GM23338 (cell line): ENCODE measurements around the gene ERC1.

Source experiments
- CREB1 ChIP-seq: fragments of 250-450 bp; sonication (Bioruptor Pico); IDR thresholded peaks from 2 replicates; pipeline ENCODE4 v1.5.0; 2020; ENCODE audit warnings: low read depth, mild to moderate bottlenecking, moderate library complexity
- EZH2 ChIP-seq: fragments of 200-600 bp; sonication (generic); IDR thresholded peaks from one replicate; pipeline ENCODE4 v1.8.0; 2017; ENCODE audit warnings: antibody characterized with exemption, mild to moderate bottlenecking, low read depth; ENCODE audit not compliant: unreplicated experiment
- EZH2phosphoT487 ChIP-seq: fragments of 200-600 bp; sonication (generic); IDR thresholded peaks from one replicate; pipeline ENCODE4 v1.8.1; 2018; ENCODE audit warnings: antibody characterized with exemption; ENCODE audit not compliant: unreplicated experiment
- JUNB ChIP-seq: IDR thresholded peaks from one replicate; pipeline ENCODE4 v1.6.1; 2016; ENCODE audit warnings: antibody characterized with exemption; ENCODE audit not compliant: unreplicated experiment
- NANOG ChIP-seq: IDR thresholded peaks from 2 replicates; pipeline ENCODE4 v1.6.1; 2016; ENCODE audit warnings: antibody characterized with exemption, borderline replicate concordance
- POLR2AphosphoS5 ChIP-seq: IDR thresholded peaks from 2 replicates; pipeline ENCODE4 v1.6.1; 2016; ENCODE audit warnings: antibody characterized with exemption, low read depth
- STAT1 ChIP-seq: IDR thresholded peaks from one replicate; pipeline ENCODE4 v1.6.1; 2016; ENCODE audit warnings: antibody characterized with exemption; ENCODE audit not compliant: unreplicated experiment
- ZNF114 ChIP-seq: fragments of 250-450 bp; sonication (Bioruptor Pico); IDR thresholded peaks from 2 replicates; pipeline ENCODE4 v1.5.0; 2020; ENCODE audit warnings: mild to moderate bottlenecking, moderate library complexity
- ZNF331 ChIP-seq: fragments of 250-450 bp; sonication (Bioruptor Pico); IDR thresholded peaks from 2 replicates; pipeline ENCODE4 v1.5.0; 2020; ENCODE audit warnings: low read depth, mild to moderate bottlenecking, moderate library complexity
- TF ChIP-seq, protein P1 (sequence below), 2 experiments: fragments of 200-600 bp in 1 of 2; sonication (generic) in 1 of 2; conservative IDR thresholded peaks; 2 replicates each; pipeline versions ENCODE4 v1.5.1 to v1.6.1; 2016 to 2017; ENCODE audit warnings: antibody characterized with exemption in 2 of 2, low read depth in 2 of 2, mild to moderate bottlenecking in 2 of 2, moderate library complexity in 1 of 2
- TF ChIP-seq, protein P2 (sequence below): IDR thresholded peaks from 2 replicates; pipeline ENCODE4 v1.6.1; 2016; ENCODE audit warnings: antibody characterized with exemption
- TF ChIP-seq, protein P3 (sequence below): IDR thresholded peaks from one replicate; pipeline ENCODE4 v1.6.1; 2018; ENCODE audit warnings: antibody characterized with exemption; ENCODE audit not compliant: unreplicated experiment

DNA sequence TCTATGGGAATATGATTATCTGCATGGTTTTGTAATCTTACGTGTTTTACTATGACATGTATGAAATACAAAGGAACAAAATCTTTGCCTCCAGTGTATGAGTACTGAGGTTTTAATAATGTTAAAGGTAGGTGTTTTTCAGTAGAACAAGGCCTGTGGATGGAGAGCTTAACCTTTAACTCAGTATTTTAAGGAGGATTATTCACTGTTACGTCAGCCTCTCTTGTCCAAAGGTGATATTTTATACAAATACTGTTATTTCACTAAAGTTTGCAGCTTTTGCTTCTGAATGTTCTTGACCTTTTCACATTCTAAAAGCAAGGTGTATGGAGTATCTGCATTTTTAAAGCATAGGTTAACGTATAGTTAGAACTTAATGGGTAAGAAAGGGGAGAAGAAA, 195.3 kb downstream of the ERC1 start:
- TF ChIP-seq, protein P1, sequence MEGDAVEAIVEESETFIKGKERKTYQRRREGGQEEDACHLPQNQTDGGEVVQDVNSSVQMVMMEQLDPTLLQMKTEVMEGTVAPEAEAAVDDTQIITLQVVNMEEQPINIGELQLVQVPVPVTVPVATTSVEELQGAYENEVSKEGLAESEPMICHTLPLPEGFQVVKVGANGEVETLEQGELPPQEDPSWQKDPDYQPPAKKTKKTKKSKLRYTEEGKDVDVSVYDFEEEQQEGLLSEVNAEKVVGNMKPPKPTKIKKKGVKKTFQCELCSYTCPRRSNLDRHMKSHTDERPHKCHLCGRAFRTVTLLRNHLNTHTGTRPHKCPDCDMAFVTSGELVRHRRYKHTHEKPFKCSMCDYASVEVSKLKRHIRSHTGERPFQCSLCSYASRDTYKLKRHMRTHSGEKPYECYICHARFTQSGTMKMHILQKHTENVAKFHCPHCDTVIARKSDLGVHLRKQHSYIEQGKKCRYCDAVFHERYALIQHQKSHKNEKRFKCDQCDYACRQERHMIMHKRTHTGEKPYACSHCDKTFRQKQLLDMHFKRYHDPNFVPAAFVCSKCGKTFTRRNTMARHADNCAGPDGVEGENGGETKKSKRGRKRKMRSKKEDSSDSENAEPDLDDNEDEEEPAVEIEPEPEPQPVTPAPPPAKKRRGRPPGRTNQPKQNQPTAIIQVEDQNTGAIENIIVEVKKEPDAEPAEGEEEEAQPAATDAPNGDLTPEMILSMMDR (conservative IDR thresholded peaks at IDR 0.05; ENCODE audit: low read depth in 2 of 2): no peak
- TF ChIP-seq EZH2 (no peak), ZNF331 (CRISPR knock-in tag) (no peak), JUNB (no peak), CREB1 (CRISPR knock-in tag) (no peak), EZH2phosphoT487 (no peak), POLR2AphosphoS5 (no peak), STAT1 (no peak), ZNF114 (no peak), NANOG (no peak)
- TF ChIP-seq, protein P2, sequence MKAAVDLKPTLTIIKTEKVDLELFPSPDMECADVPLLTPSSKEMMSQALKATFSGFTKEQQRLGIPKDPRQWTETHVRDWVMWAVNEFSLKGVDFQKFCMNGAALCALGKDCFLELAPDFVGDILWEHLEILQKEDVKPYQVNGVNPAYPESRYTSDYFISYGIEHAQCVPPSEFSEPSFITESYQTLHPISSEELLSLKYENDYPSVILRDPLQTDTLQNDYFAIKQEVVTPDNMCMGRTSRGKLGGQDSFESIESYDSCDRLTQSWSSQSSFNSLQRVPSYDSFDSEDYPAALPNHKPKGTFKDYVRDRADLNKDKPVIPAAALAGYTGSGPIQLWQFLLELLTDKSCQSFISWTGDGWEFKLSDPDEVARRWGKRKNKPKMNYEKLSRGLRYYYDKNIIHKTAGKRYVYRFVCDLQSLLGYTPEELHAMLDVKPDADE: no peak
- TF ChIP-seq, protein P3, sequence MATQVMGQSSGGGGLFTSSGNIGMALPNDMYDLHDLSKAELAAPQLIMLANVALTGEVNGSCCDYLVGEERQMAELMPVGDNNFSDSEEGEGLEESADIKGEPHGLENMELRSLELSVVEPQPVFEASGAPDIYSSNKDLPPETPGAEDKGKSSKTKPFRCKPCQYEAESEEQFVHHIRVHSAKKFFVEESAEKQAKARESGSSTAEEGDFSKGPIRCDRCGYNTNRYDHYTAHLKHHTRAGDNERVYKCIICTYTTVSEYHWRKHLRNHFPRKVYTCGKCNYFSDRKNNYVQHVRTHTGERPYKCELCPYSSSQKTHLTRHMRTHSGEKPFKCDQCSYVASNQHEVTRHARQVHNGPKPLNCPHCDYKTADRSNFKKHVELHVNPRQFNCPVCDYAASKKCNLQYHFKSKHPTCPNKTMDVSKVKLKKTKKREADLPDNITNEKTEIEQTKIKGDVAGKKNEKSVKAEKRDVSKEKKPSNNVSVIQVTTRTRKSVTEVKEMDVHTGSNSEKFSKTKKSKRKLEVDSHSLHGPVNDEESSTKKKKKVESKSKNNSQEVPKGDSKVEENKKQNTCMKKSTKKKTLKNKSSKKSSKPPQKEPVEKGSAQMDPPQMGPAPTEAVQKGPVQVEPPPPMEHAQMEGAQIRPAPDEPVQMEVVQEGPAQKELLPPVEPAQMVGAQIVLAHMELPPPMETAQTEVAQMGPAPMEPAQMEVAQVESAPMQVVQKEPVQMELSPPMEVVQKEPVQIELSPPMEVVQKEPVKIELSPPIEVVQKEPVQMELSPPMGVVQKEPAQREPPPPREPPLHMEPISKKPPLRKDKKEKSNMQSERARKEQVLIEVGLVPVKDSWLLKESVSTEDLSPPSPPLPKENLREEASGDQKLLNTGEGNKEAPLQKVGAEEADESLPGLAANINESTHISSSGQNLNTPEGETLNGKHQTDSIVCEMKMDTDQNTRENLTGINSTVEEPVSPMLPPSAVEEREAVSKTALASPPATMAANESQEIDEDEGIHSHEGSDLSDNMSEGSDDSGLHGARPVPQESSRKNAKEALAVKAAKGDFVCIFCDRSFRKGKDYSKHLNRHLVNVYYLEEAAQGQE: no peak
